ENCODE measurements around the gene CCDC88B.

DNA sequence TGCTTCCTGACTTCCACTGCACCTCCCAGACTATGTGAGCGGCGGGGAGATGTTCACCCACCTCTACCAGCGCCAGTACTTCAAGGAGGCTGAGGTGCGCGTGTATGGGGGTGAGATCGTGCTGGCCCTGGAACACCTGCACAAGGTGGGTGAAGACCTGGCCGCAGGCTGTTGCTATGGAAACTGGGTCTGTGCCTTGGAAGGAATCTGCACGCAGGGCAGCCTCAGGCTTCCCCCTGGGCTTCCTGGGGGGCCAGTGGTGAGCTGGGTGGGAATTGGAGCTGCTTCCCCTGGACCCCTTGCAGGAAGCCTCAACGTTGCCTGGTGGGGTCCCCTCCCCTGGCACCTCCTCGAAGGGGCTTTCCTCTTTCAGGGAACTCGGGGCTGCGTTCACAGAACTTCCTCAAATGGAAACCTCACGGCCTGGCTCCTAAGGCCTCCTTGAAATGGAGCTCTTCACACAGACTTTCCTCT, 20.5 kb downstream of the CCDC88B start:
- TF ChIP-seq, protein P1, sequence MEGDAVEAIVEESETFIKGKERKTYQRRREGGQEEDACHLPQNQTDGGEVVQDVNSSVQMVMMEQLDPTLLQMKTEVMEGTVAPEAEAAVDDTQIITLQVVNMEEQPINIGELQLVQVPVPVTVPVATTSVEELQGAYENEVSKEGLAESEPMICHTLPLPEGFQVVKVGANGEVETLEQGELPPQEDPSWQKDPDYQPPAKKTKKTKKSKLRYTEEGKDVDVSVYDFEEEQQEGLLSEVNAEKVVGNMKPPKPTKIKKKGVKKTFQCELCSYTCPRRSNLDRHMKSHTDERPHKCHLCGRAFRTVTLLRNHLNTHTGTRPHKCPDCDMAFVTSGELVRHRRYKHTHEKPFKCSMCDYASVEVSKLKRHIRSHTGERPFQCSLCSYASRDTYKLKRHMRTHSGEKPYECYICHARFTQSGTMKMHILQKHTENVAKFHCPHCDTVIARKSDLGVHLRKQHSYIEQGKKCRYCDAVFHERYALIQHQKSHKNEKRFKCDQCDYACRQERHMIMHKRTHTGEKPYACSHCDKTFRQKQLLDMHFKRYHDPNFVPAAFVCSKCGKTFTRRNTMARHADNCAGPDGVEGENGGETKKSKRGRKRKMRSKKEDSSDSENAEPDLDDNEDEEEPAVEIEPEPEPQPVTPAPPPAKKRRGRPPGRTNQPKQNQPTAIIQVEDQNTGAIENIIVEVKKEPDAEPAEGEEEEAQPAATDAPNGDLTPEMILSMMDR (conservative IDR thresholded peaks at IDR 0.05; ENCODE audit: low read depth in 2 of 2) = no peak
- TF ChIP-seq EZH2 (IDR thresholded peaks at IDR 0.05; ENCODE audit: low read depth, unreplicated experiment) (no peak), POLR2AphosphoS5 (IDR thresholded peaks at IDR 0.05; ENCODE audit: low read depth) (no peak), EZH2phosphoT487 (IDR thresholded peaks at IDR 0.05; ENCODE audit: unreplicated experiment) (no peak), CREB1 (CRISPR knock-in tag; IDR thresholded peaks at IDR 0.05; ENCODE audit: low read depth) (no peak), ZNF114 (CRISPR knock-in tag; IDR thresholded peaks at IDR 0.05) (no peak)
- TF ChIP-seq, protein P2, sequence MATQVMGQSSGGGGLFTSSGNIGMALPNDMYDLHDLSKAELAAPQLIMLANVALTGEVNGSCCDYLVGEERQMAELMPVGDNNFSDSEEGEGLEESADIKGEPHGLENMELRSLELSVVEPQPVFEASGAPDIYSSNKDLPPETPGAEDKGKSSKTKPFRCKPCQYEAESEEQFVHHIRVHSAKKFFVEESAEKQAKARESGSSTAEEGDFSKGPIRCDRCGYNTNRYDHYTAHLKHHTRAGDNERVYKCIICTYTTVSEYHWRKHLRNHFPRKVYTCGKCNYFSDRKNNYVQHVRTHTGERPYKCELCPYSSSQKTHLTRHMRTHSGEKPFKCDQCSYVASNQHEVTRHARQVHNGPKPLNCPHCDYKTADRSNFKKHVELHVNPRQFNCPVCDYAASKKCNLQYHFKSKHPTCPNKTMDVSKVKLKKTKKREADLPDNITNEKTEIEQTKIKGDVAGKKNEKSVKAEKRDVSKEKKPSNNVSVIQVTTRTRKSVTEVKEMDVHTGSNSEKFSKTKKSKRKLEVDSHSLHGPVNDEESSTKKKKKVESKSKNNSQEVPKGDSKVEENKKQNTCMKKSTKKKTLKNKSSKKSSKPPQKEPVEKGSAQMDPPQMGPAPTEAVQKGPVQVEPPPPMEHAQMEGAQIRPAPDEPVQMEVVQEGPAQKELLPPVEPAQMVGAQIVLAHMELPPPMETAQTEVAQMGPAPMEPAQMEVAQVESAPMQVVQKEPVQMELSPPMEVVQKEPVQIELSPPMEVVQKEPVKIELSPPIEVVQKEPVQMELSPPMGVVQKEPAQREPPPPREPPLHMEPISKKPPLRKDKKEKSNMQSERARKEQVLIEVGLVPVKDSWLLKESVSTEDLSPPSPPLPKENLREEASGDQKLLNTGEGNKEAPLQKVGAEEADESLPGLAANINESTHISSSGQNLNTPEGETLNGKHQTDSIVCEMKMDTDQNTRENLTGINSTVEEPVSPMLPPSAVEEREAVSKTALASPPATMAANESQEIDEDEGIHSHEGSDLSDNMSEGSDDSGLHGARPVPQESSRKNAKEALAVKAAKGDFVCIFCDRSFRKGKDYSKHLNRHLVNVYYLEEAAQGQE (IDR thresholded peaks at IDR 0.05; ENCODE audit: unreplicated experiment) = no peak
- TF ChIP-seq, protein P3, sequence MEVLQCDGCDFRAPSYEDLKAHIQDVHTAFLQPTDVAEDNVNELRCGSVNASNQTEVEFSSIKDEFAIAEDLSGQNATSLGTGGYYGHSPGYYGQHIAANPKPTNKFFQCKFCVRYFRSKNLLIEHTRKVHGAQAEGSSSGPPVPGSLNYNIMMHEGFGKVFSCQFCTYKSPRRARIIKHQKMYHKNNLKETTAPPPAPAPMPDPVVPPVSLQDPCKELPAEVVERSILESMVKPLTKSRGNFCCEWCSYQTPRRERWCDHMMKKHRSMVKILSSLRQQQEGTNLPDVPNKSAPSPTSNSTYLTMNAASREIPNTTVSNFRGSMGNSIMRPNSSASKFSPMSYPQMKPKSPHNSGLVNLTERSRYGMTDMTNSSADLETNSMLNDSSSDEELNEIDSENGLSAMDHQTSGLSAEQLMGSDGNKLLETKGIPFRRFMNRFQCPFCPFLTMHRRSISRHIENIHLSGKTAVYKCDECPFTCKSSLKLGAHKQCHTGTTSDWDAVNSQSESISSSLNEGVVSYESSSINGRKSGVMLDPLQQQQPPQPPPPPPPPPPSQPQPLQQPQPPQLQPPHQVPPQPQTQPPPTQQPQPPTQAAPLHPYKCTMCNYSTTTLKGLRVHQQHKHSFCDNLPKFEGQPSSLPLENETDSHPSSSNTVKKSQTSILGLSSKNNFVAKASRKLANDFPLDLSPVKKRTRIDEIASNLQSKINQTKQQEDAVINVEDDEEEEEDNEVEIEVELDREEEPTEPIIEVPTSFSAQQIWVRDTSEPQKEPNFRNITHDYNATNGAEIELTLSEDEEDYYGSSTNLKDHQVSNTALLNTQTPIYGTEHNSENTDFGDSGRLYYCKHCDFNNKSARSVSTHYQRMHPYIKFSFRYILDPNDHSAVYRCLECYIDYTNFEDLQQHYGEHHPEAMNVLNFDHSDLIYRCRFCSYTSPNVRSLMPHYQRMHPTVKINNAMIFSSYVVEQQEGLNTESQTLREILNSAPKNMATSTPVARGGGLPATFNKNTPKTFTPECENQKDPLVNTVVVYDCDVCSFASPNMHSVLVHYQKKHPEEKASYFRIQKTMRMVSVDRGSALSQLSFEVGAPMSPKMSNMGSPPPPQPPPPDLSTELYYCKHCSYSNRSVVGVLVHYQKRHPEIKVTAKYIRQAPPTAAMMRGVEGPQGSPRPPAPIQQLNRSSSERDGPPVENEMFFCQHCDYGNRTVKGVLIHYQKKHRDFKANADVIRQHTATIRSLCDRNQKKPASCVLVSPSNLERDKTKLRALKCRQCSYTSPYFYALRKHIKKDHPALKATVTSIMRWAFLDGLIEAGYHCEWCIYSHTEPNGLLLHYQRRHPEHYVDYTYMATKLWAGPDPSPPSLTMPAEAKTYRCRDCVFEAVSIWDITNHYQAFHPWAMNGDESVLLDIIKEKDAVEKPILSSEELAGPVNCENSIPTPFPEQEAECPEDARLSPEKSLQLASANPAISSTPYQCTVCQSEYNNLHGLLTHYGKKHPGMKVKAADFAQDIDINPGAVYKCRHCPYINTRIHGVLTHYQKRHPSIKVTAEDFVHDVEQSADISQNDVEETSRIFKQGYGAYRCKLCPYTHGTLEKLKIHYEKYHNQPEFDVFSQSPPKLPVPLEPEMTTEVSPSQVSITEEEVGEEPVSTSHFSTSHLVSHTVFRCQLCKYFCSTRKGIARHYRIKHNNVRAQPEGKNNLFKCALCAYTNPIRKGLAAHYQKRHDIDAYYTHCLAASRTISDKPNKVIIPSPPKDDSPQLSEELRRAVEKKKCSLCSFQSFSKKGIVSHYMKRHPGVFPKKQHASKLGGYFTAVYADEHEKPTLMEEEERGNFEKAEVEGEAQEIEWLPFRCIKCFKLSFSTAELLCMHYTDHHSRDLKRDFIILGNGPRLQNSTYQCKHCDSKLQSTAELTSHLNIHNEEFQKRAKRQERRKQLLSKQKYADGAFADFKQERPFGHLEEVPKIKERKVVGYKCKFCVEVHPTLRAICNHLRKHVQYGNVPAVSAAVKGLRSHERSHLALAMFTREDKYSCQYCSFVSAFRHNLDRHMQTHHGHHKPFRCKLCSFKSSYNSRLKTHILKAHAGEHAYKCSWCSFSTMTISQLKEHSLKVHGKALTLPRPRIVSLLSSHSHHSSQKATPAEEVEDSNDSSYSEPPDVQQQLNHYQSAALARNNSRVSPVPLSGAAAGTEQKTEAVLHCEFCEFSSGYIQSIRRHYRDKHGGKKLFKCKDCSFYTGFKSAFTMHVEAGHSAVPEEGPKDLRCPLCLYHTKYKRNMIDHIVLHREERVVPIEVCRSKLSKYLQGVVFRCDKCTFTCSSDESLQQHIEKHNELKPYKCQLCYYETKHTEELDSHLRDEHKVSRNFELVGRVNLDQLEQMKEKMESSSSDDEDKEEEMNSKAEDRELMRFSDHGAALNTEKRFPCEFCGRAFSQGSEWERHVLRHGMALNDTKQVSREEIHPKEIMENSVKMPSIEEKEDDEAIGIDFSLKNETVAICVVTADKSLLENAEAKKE (CRISPR knock-in tag; IDR thresholded peaks at IDR 0.05) = no peak
